IMR-90 (cell line): Measurements from ENCODE around the gene ADRB2. TPM values are rescaled to one million over a fixed set of nuclear protein-coding genes. Genes with fewer than 3 reads are reported as not detected.

Experiments used
- ATAC-seq: fragments of 200-7000 bp; cut with Tn5 transposase; 2 replicates; pipeline ENCODE4 v1.9.1; 2020; ENCODE audit warnings: low read depth, mild to moderate bottlenecking, moderate library complexity
- BruUV-seq: library from RNA; stranded (reverse); fragments of 400-500 nt; replicated peaks from 2 replicates; lab custom pipeline; 2021; lab: Mats Ljungman, UMichigan
- CTCF ChIA-PET: fragments of 300-600 bp; formaldehyde crosslinking; extraction: SDS; loops from one replicate; lab custom pipeline; 2021; ENCODE audit warnings: antibody characterized with exemption; lab: Yijun Ruan, JAX
- POLR2A ChIA-PET: fragments of 300-600 bp; sonication (Branson Sonifier 250); formaldehyde crosslinking; loops from one replicate; lab custom pipeline; 2022; ENCODE audit warnings: antibody characterized with exemption; ENCODE audit not compliant: unreplicated experiment; lab: Charles Lee
- DNase-seq: peaks from one replicate; pipeline ENCODE4 v3.0.0; 2013
- H2AFZ ChIP-seq: replicated peaks from 2 replicates; pipeline ENCODE3; 2013; ENCODE audit warnings: low read length, mild to moderate bottlenecking; ENCODE audit not compliant: poor library complexity
- H2AK5ac ChIP-seq: 2 replicates; pipeline ENCODE4 v1.6.1; 2013; ENCODE audit warnings: low read depth, low read length, inconsistent platforms
- H2AK9ac ChIP-seq: replicated peaks from 2 replicates; pipeline ENCODE3; 2013; ENCODE audit warnings: mild to moderate bottlenecking, low read depth, low read length, moderate library complexity; ENCODE audit not compliant: poor library complexity
- H2BK120ac ChIP-seq: 2 replicates; pipeline ENCODE4 v1.6.1; 2013; ENCODE audit warnings: low read depth, low read length, inconsistent platforms
- H2BK15ac ChIP-seq: 3 replicates; pipeline ENCODE4 v1.6.1; 2013; ENCODE audit warnings: low read depth, low read length, inconsistent platforms
- H2BK20ac ChIP-seq: 2 replicates; pipeline ENCODE4 v1.6.1; 2013; ENCODE audit warnings: low read depth, mild to moderate bottlenecking, inconsistent platforms, low read length, moderate library complexity
- H2BK5ac ChIP-seq: 2 replicates; pipeline ENCODE4 v1.6.1; 2013; ENCODE audit warnings: mild to moderate bottlenecking, low read depth, low read length, inconsistent platforms; ENCODE audit not compliant: poor library complexity, severe bottlenecking
- H3K14ac ChIP-seq: replicated peaks from 2 replicates; pipeline ENCODE4 v1.6.1; 2013; ENCODE audit warnings: low read depth, low read length, inconsistent platforms
- H3K18ac ChIP-seq: 2 replicates; pipeline ENCODE4 v1.6.1; 2013; ENCODE audit warnings: low read depth, low read length, control low read depth
- H3K23ac ChIP-seq: 2 replicates; pipeline ENCODE4 v1.6.1; 2013; ENCODE audit warnings: low read depth, low read length, inconsistent platforms
- H3K27ac ChIP-seq: 2 replicates; pipeline ENCODE4 v1.5.1; 2013; ENCODE audit warnings: mild to moderate bottlenecking, control low read depth, low read length; ENCODE audit not compliant: insufficient read depth
- H3K27me3 ChIP-seq: 2 replicates; pipeline ENCODE4 v1.6.1; 2013; ENCODE audit warnings: low read length; ENCODE audit not compliant: control insufficient read depth, insufficient read depth
- H3K36me3 ChIP-seq: 2 replicates; pipeline ENCODE4 v1.6.1; 2013; ENCODE audit warnings: low read length, mixed read lengths; ENCODE audit not compliant: control insufficient read depth, insufficient read depth
- H3K4ac ChIP-seq: 2 replicates; pipeline ENCODE4 v1.6.1; 2013; ENCODE audit warnings: low read depth, low read length, inconsistent platforms
- H3K4me1 ChIP-seq: 2 replicates; pipeline ENCODE4 v1.6.1; 2013; ENCODE audit warnings: low read length, mixed read lengths; ENCODE audit not compliant: control insufficient read depth, insufficient read depth
- H3K4me2 ChIP-seq: 2 replicates; pipeline ENCODE4 v1.6.1; 2013; ENCODE audit warnings: low read depth, mild to moderate bottlenecking, control low read depth, low read length, moderate library complexity
- H3K4me3 ChIP-seq: 2 replicates; pipeline ENCODE4 v1.5.1; 2013; ENCODE audit warnings: low read depth, mild to moderate bottlenecking, control low read depth, low read length, moderate library complexity; ENCODE audit not compliant: insufficient read depth
- H3K56ac ChIP-seq: 2 replicates; pipeline ENCODE4 v1.6.1; 2013; ENCODE audit warnings: low read length, inconsistent platforms; ENCODE audit not compliant: insufficient read depth; ENCODE audit errors: extremely low read depth
- H3K79me1 ChIP-seq, 2 experiments: 2 replicates each; pipeline ENCODE4 v1.6.1; 2013; ENCODE audit warnings: low read length in 2 of 2, inconsistent platforms in 1 of 2, low read depth in 1 of 2
- H3K9ac ChIP-seq: 2 replicates; pipeline ENCODE4 v1.6.1; 2013; ENCODE audit warnings: low read depth, low read length, control low read depth
- H3K9me1 ChIP-seq: 2 replicates; pipeline ENCODE4 v1.6.1; 2013; ENCODE audit warnings: low read length, inconsistent platforms; ENCODE audit not compliant: insufficient read depth
- H3K9me3 ChIP-seq: 2 replicates; pipeline ENCODE4 v1.6.1; 2013; ENCODE audit warnings: low read length; ENCODE audit not compliant: control insufficient read depth, insufficient read depth
- H4K20me1 ChIP-seq: 2 replicates; pipeline ENCODE4 v1.6.1; 2013; ENCODE audit warnings: low read length, inconsistent platforms; ENCODE audit not compliant: insufficient read depth
- H4K5ac ChIP-seq: 2 replicates; pipeline ENCODE4 v1.6.1; 2013; ENCODE audit warnings: mild to moderate bottlenecking, low read depth, low read length, control low read depth
- H4K8ac ChIP-seq, 2 experiments: 2 replicates each; pipeline ENCODE4 v1.6.1; 2013; ENCODE audit warnings: low read depth in 2 of 2, low read length in 2 of 2, control low read depth in 1 of 2, inconsistent platforms in 1 of 2
- H4K91ac ChIP-seq: 2 replicates; pipeline ENCODE4 v1.6.1; 2013; ENCODE audit warnings: low read depth, low read length, inconsistent platforms; ENCODE audit not compliant: insufficient read depth
- CEBPB ChIP-seq: IDR thresholded peaks from 2 replicates; pipeline ENCODE4 v1.6.1; 2012; ENCODE audit warnings: low read depth, low read length, improper control_type of control experiment
- ELK1 ChIP-seq: fragments of 150-350 bp; IDR thresholded peaks from 2 replicates; pipeline ENCODE4 v1.6.1; 2016; ENCODE audit warnings: low read depth, mild to moderate bottlenecking, low read length, moderate library complexity, borderline replicate concordance
- RCOR1 ChIP-seq: IDR thresholded peaks from 2 replicates; pipeline ENCODE4 v1.6.1; 2012; ENCODE audit warnings: mild to moderate bottlenecking, low read length, improper control_type of control experiment; ENCODE audit not compliant: insufficient replicate concordance
- RFX5 ChIP-seq: IDR thresholded peaks from 2 replicates; pipeline ENCODE4 v1.8.0; 2012; ENCODE audit warnings: low read depth, mild to moderate bottlenecking, low read length, moderate library complexity
- SMC3 ChIP-seq: fragments of 150-350 bp; IDR thresholded peaks from 2 replicates; pipeline ENCODE4 v1.6.1; 2016; ENCODE audit warnings: low read depth, mild to moderate bottlenecking, antibody characterized with exemption, low read length, moderate library complexity
- dilution Hi-C: fragments of 300-500 bp; cut with HindIII; formaldehyde crosslinking; loops from one replicate; pipeline ENCODE4 v1.14.3; 2018; ENCODE audit warnings: low sequenced_read_pairs; ENCODE audit not compliant: unreplicated experiment
- in situ Hi-C: fragments of 300-500 bp; cut with MboI; formaldehyde crosslinking; loops from 3 replicates; pipeline ENCODE4 v1.14.3; 2019; ENCODE audit warnings: low sequenced_read_pairs, inconsistent platforms, mixed read lengths
- intact Hi-C: fragments of 100-400 bp; cut with micrococcal nuclease; formaldehyde crosslinking; loops from 2 replicates; pipeline ENCODE4 v1.10.0; 2022
- polyA plus RNA-seq, 3 experiments: library from polyadenylated mRNA; depleted of rRNA; stranded (reverse); fragments of >200 nt; gene quantifications; 2 replicates each; pipeline ENCODE4 v1.2.3, GENCODE V29; 2012; ENCODE audit warnings: low replicate concordance in 1 of 3
- total RNA-seq: library from RNA; depleted of rRNA; stranded (reverse); fragments of >200 nt; gene quantifications from 2 replicates; pipeline ENCODE4 v1.2.3, GENCODE V29; 2012

Gene ADRB2
- total and polyA plus RNA-seq, 2 of the 4 experiments (the other 2 are of a cell fraction) = 1.6 to 3.4 TPM

- Histone ChIP-seq H2BK15ac (no peak overlapping the region), H3K27me3 (no peaks in the 10 kb centered on the region; the same call in 1 of the 2 replicates), H3K4me2 (no peak overlapping the region), H4K8ac (no peak overlapping the region), H3K36me3 (no peaks in the 10 kb centered on the region), H2AFZ (no peak overlapping the region), H3K56ac (no peak overlapping the region), H3K9me1 (no peaks in the 10 kb centered on the region; the same call in 1 of the 2 replicates), H2BK120ac (no peak overlapping the region), H2AK9ac (no peak overlapping the region), H3K18ac (no peak overlapping the region), H3K9ac (no peak overlapping the region), H3K79me1 (no peaks in the 10 kb centered on the region), H4K91ac (no peak overlapping the region), H3K4me1 (no peaks in the 10 kb centered on the region), H3K27ac (no peak overlapping the region), H2BK5ac (no peak overlapping the region), H2BK20ac (no peak overlapping the region), H3K23ac (no peak overlapping the region), H3K9me3 (no peaks in the 10 kb centered on the region), H2AK5ac (no peak overlapping the region), H4K20me1 (no peaks in the 10 kb centered on the region), H3K4me3 (no peak overlapping the region), H4K5ac (no peak overlapping the region), H3K4ac (no peak overlapping the region), H3K14ac (no peak overlapping the region)
- DNase-seq = no peak
- dilution Hi-C loops = no loop called here
- no peak for TF ChIP-seq RCOR1
- no peak for TF ChIP-seq ELK1
- no peak for TF ChIP-seq CEBPB
- TF ChIP-seq RFX5 = no peak
- TF ChIP-seq SMC3 = no peak
- in situ Hi-C loops = no loop called here
- ATAC-seq = no peak
- CTCF ChIA-PET = no interaction called here
- BruUV-seq = no TSS peak
- intact Hi-C loops = no loop called here
- POLR2A ChIA-PET = no interaction called here
Measured at GRCh38 chr5:148815578-148815977, 10.8 kb upstream of the ADRB2 start.
